GM21576 (cell line): ENCODE results near the gene IL21R.
"Not testable (repeated sequence)": the region's sequence is repeated elsewhere in the genome, so short reads cannot be mapped to it uniquely, and the experiment has no call there.

ENCODE experiments used
- ATAC-seq: cut with Tn5 transposase; IDR thresholded peaks from one replicate; pipeline ENCODE4 v1.9.1; 2021; ENCODE audit warnings: mild to moderate bottlenecking, moderate library complexity; ENCODE audit not compliant: unreplicated experiment

The IL21R gene

GRCh38 chr16:27441998-27442397 lies 40.0 kb downstream of the IL21R start:
- ATAC-seq, result no peak

GRCh38 chr16:27444015-27444414 lies 42.0 kb downstream of the IL21R start:
- ATAC-seq, result no peak

GRCh38 chr16:27444470-27444869 lies 42.5 kb downstream of the IL21R start:
- ATAC-seq, result no peak

GRCh38 chr16:27445502-27446175 lies 43.7 kb downstream of the IL21R start:
- ATAC-seq, result no peak

- no peak for ATAC-seq
These were observed 44.7 kb downstream of the IL21R start for GRCh38 chr16:27446721-27447120.

- ATAC-seq, result no peak
These were observed 45.3 kb downstream of the IL21R start for GRCh38 chr16:27447301-27447700.

- no peak for ATAC-seq
These were observed 46.8 kb downstream of the IL21R start for GRCh38 chr16:27448532-27449433.

- peak; percentile 53 for ATAC-seq
These were observed 47.6 kb downstream of the IL21R start for GRCh38 chr16:27449434-27450195.

- ATAC-seq, result peak; percentile 18
These were observed 48.2 kb downstream of the IL21R start for GRCh38 chr16:27450196-27450549.

- no peak for ATAC-seq
These were observed 50.9 kb downstream of the IL21R start for GRCh38 chr16:27452569-27453493.

GRCh38 chr16:27453494-27453825 lies 51.5 kb downstream of the IL21R start:
- ATAC-seq, result no peak

- no peak for ATAC-seq
These were observed 53.7 kb downstream of the IL21R start for GRCh38 chr16:27455700-27456099.

GRCh38 chr16:27457605-27457900 lies 55.6 kb downstream of the IL21R start:
- not testable (repeated sequence) for ATAC-seq

GRCh38 chr16:27458258-27458657 lies 56.3 kb downstream of the IL21R start:
- ATAC-seq, result no peak

GRCh38 chr16:27458987-27459688 lies 57.2 kb downstream of the IL21R start:
- no peak for ATAC-seq

- ATAC-seq, result no peak
These were observed 58.2 kb downstream of the IL21R start for GRCh38 chr16:27460213-27460612.

- no peak for ATAC-seq
These were observed 58.9 kb downstream of the IL21R start for GRCh38 chr16:27460663-27461482.

GRCh38 chr16:27461483-27462171 lies 59.7 kb downstream of the IL21R start:
- no peak for ATAC-seq
